Spinal cord (tissue), 10 donors: Measurements from ENCODE around the gene PAFAH2. TPM values are rescaled to one million over a fixed set of nuclear protein-coding genes. Genes with fewer than 3 reads are reported as not detected.

ENCODE experiments used
- DNase-seq, 6 donors: peaks; one replicate each; pipeline versions ENCODE4 v3.0.0 to v3.0.0-alpha.2; 2013 to 2015; ENCODE audit warnings: low spot score in 6 of 6, low read depth in 4 of 6
- H3K27ac ChIP-seq: one replicate; pipeline ENCODE4 v1.5.1; 2013; ENCODE audit warnings: low read depth, low read length, control low read depth
- H3K27me3 ChIP-seq: one replicate; pipeline ENCODE4 v1.6.1; 2013; ENCODE audit warnings: low read length; ENCODE audit not compliant: control insufficient read depth, insufficient read depth
- H3K36me3 ChIP-seq: one replicate; pipeline ENCODE4 v1.6.1; 2013; ENCODE audit warnings: low read length; ENCODE audit not compliant: control insufficient read depth, insufficient read depth
- H3K4me1 ChIP-seq: one replicate; pipeline ENCODE4 v1.6.1; 2013; ENCODE audit warnings: low read length; ENCODE audit not compliant: control insufficient read depth, insufficient read depth
- H3K4me3 ChIP-seq: one replicate; pipeline ENCODE4 v1.5.1; 2013; ENCODE audit warnings: low read depth, low read length, control low read depth
- H3K9me3 ChIP-seq: one replicate; pipeline ENCODE4 v1.6.1; 2013; ENCODE audit warnings: low read length; ENCODE audit not compliant: control insufficient read depth, insufficient read depth
- WGBS: methylation state at CpG from one replicate; pipeline ENCODE4 v1.1.5; 2013; ENCODE audit warnings: missing lambda C conversion rate; ENCODE audit not compliant: insufficient coverage; 5-methylcytosine and 5-hydroxymethylcytosine counted together
- polyA plus RNA-seq, 2 donors: library from polyadenylated mRNA; unstranded; fragments of 120-200 nt; gene quantifications; one replicate each; pipeline ENCODE4 v1.2.1, GENCODE V29; 2013; ENCODE audit not compliant: insufficient read length in 2 of 2
- total RNA-seq, 2 donors: library from RNA; depleted of rRNA in 1 of 2; stranded (reverse); fragments of 120-200 nt in 1 of 2; fragments of >200 nt in 1 of 2; gene quantifications; one replicate each; pipeline versions ENCODE4 v1.2.3 to v1.2.4, GENCODE V29; 2013 to 2014
- donor health status: healthy.

The PAFAH2 gene
- total and polyA plus RNA-seq, 4 donors: 6.6 to 11.1 (median 8.1) TPM

DNA sequence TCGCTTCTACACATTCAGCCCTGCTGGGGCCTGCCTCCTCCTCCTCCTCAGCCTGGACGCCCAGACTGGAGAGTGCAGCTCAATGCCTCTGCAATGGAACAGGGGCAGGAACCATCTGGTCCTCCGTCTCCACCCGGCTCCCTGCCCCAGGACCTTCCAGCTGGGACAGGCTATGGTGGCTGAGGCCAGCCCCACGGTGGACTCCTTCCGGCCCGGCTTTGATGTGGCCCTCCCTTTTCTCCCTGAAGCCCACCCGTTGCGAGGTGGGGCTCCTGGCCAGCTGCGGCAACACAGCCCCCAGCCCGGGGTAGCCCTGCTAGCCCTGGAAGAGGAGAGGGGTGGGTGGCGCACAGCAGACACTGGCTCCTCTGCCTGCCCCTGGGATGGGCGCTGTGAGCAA, 25.1 kb upstream of the PAFAH2 start:
- DNase-seq: no peak
- Histone ChIP-seq H3K4me1 (peaks cover 65% of the 10 kb centered on the region), H3K27ac (peak overlapping the region; percentile 91), H3K4me3 (peak overlapping the region; percentile 59), H3K27me3 (no peaks in the 10 kb centered on the region), H3K36me3 (peaks cover 6% of the 10 kb centered on the region), H3K9me3 (no peaks in the 10 kb centered on the region)
- WGBS: 75% methylated on average over 11 of the region's 13 CpGs

DNA sequence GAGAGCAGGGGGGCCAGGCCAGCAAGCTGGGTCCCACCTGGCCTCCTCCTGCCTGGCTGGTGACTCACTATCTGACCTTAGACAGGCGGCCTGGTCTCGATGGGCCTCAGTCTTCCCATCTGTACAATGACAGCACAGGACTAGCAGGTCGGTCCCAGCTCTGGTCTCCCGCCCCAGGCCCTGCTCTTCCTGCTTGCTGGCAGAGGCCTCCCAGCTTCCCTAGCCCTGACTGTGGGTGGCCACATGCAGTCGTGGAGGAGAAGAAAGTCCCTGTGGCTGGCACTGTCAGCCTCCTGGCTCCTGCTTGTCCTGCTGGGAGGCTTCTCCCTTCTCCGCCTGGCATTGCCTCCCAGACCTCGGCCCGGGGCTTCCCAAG, 24.5 kb upstream of the PAFAH2 start:
- Histone ChIP-seq H3K27ac (peak overlapping the region; percentile 91), H3K27me3 (no peaks in the 10 kb centered on the region), H3K36me3 (peaks cover 6% of the 10 kb centered on the region), H3K4me1 (peaks cover 62% of the 10 kb centered on the region), H3K4me3 (peak overlapping the region; percentile 59), H3K9me3 (no peaks in the 10 kb centered on the region)
- no peak for DNase-seq
- WGBS: 54% methylated on average over 8 of the region's 8 CpGs

DNA sequence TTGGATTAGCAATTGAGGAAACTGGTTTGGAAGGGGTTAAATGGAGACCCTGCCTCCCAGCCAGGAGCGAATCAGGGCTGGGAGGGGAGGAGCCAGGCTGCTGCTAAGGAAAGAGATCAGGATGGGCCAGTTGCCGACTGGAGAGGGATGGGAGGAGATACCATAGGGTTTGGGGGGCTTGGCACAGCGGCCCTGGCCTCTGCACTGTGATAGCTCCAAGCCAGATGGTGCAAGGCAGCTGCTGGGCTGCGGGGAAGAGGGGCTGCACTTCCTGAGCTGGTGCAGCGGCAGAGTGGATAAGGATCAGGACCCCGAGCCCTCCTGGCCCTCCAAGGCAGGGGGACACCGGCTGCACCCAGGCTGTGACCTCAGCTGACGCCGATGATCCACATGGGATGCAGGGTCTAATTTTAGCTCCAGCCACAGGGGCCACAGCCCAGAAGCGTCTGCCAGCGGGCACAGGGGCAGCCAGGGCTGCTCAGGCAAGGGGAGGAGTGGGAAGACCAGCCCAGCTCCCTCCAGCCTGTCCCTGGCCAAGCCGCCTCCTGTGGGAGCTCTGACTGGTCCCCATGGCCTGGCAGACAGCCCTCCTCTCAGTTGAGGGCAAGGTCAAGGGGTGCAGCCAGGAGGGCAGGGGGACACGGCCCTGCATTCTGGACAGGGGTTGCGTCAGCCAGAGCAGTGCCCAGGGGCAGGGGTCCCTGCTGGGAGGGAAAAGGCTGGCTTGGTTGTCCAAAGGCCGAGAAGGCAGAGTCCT, 24.0 kb upstream of the PAFAH2 start, which contains the start of gene EXTL1:
Gene EXTL1 (plus strand): TSS at position 129 of the 757 bp plus-strand sequence. CDS start 872 bp downstream, outside the sequence.
- H3K4me1 ChIP-seq: peaks cover 67% of the 10 kb centered on the region
- H3K27ac ChIP-seq: peak within 1 kb of the TSS; percentile 91

DNA sequence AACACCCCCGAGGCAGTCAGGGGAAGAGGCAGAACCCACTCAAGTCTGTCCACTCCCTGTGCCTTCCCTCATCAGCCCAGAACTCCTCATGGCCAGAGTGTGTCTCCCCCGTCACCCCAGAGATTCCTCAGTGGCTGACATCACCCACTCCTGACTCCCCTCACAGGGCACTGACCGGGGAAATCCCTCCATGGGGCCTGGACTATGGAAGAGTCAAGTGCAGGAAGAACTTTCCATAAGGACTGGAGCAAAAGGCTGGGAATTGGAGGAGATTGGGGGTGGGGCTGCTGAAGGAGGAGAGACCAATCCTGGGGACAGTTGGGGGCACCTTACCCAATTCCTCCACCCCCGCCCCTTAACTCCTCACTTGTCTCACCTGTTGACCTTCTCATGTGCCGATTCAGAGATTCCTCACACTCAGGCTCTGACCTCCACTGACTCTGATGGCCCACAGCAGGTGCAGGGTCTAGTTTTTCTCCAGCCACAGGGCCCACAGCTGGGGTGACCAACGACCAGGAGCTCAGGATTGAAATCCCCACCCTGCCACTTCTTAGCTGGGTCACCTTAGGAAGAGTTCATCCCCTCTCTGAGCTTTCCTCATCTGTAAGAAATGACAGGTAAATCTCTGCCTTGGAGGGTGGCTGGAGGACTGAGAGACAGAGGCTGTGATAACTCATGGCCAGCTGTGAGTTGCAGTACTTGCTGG, 23.2 kb upstream of the PAFAH2 start:
- peak overlapping the region; percentile 91 for H3K27ac ChIP-seq

More for the DNA sequence above, 24.0 kb upstream of the PAFAH2 start, which contains the start of gene EXTL1:
- peak; percentile 74 to 97 (median 80) for DNase-seq
- peak within 1 kb of the TSS; percentile 59 for H3K4me3 ChIP-seq
- H3K9me3 ChIP-seq: no peaks in the 10 kb centered on the region
- 10% methylated on average over 15 of the region's 15 CpGs for WGBS
- H3K36me3 ChIP-seq: peaks cover 5% of the 10 kb centered on the region
- no peaks in the 10 kb centered on the region for H3K27me3 ChIP-seq

DNA sequence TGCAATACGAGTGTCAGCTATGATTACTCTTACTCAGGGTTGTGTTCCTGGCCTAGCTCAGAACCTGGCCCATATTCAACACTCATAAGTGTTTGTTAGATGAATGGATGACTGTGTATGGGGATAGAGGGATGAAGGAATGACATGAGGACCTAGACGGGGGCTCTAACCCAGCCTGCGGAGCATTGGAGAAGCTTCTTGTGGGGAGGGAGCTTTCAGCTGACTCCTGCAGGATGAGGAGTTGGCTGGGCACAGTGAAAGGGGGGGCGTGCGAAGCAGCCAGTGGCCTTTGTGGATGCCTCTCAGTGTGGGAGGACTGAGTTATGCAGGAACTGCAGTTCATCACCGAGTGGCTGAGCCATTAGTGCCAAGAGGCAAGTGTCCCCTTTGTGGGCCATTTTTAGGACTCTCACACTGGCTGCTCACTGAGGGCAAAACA, 22.5 kb upstream of the PAFAH2 start:
- H3K36me3 ChIP-seq: peaks cover 2% of the 10 kb centered on the region
- H3K4me1 ChIP-seq: peaks cover 68% of the 10 kb centered on the region
- H3K27me3 ChIP-seq: no peaks in the 10 kb centered on the region
- DNase-seq: no peak
- 45% methylated on average over 5 of the region's 6 CpGs for WGBS
- H3K27ac ChIP-seq: no peak overlapping the region
- H3K9me3 ChIP-seq: no peaks in the 10 kb centered on the region
- H3K4me3 ChIP-seq: no peak overlapping the region

More for the DNA sequence above, 23.2 kb upstream of the PAFAH2 start:
- no peak for DNase-seq
- 83% methylated on average over 2 of the region's 6 CpGs for WGBS
- Histone ChIP-seq H3K27me3 (no peaks in the 10 kb centered on the region), H3K4me3 (peak overlapping the region; percentile 59), H3K9me3 (no peaks in the 10 kb centered on the region), H3K36me3 (peaks cover 2% of the 10 kb centered on the region), H3K4me1 (peaks cover 70% of the 10 kb centered on the region)

DNA sequence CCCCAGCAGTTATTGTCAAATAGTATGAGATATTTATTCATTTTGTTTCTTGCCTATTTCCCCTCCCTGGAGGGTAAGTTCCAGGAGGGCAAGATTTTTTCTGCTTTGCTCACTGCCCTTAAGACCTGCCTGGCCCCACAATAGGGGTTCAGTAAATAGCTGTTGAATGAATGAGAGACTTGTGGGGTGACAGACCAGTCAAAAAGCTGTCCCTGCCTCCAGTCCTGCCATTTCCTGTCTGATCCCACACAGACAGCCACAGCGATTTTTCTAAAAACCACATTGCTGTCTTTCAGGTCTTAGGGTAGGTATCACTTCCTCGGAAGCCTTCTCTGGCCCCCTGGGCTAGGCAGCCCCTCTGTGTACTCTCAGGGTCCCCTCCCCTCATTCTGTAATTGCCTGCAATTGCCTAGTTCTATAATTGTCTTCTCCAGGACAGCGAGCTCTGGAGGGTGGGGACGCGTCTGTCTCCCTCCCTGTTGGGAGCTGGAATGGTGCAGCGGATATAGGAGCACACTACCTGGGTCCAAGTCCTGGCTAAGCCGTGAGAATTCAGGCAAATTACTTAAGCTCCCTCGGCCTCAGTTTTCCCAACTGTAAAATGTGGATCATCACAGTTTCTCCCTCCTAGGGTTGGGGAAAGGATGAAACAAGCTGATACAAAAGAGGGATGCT, 21.9 kb upstream of the PAFAH2 start:
- Histone ChIP-seq H3K4me1 (peaks cover 62% of the 10 kb centered on the region), H3K9me3 (no peaks in the 10 kb centered on the region), H3K27me3 (no peaks in the 10 kb centered on the region), H3K36me3 (peaks cover 2% of the 10 kb centered on the region), H3K4me3 (no peak overlapping the region), H3K27ac (no peak overlapping the region)
- no peak for DNase-seq
- 50% methylated on average over 5 of the region's 8 CpGs for WGBS

DNA sequence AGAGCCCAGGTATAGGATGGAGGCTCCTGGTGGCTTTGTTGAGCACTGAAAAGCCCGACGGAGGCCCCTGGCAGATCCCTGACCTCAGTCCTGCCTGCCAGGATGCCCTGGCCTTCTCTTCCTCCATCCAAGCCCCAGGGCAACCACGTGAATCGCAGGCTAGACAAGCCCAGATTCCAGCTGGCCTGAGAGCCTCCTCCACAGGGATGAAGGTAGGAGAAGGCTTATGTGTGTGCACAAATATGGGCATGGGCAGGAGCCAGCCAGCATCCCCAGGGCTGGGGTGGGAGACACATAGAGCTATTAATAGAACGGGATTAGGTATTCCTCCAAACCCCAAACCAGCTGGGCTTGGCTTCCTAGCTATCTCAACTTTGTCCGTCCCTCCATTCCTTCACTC, 19.7 kb upstream of the PAFAH2 start:
- Histone ChIP-seq H3K36me3 (peaks cover 2% of the 10 kb centered on the region), H3K9me3 (no peaks in the 10 kb centered on the region), H3K4me3 (no peak overlapping the region), H3K4me1 (peaks cover 44% of the 10 kb centered on the region), H3K27ac (no peak overlapping the region), H3K27me3 (no peaks in the 10 kb centered on the region)
- DNase-seq: no peak
- WGBS: 75% methylated on average over 2 of the region's 6 CpGs

DNA sequence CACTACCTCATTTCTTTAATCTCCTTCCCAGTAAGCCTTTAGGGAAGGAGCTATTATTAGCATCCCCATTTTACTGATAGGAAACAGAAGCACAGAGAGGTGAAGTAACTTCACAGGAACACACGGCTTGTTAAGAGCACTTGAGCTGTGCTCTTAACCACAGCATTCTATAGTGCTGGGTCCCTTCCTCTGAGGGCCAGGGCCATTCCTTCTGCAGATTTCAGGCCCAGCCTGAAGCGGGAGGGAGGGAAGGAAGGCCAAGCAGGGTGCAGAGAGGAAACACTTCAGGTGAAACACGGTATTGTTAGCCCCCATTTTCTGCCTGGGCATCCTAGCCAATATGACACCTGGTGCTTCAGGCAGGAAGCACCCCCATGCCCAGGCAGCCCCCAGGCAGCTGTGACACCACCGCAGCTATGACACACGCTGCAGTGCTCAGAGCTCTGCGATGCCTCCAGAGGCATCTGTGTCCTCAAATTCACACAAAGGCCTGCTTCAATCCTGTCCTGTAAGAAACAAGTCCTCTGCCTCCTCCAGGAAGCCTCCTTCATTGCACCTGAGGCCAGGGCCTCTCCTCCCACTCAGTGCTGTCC, 19.2 kb upstream of the PAFAH2 start:
- Histone ChIP-seq H3K27me3 (no peaks in the 10 kb centered on the region), H3K27ac (no peak overlapping the region), H3K4me3 (no peak overlapping the region), H3K4me1 (peaks cover 38% of the 10 kb centered on the region), H3K9me3 (no peaks in the 10 kb centered on the region), H3K36me3 (no peaks in the 10 kb centered on the region)
- DNase-seq: no peak
- WGBS: 67% methylated on average over 6 of the region's 6 CpGs

DNA sequence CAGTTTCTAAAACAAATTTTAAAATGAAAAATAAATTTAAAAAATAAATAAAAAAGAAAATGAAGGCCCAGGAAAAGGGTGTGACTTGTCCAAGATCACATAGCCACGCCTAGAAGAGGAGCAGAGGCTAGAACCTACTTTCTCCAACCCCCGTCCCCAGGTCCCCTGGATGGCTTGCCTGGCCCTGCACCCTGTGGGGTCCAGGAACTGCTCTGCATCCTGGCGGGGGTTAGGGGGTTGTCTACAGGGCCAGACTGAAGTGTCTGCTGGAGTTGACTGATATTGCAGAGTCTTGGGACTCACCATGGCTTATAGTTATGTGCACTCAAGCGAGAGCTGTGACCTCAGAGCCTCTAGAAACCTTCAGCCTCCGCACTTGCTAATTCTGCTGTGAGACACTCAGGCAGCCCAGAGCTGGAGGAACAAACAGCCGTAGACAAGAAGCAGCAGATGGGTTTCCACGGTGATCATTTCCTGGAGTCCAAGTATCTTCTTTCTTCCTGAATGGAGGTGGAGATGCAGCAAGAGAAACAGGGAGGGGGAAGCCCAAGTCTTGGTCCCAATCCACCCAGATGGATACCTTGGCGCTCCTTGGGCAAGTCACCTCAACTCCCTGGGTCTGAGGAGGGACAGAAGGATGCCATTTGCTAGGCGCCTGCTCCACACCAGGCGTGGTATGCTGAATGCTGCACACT, 18.5 kb upstream of the PAFAH2 start:
- Histone ChIP-seq H3K27ac (no peak overlapping the region), H3K27me3 (no peaks in the 10 kb centered on the region), H3K9me3 (no peaks in the 10 kb centered on the region), H3K4me3 (no peak overlapping the region), H3K4me1 (peaks cover 32% of the 10 kb centered on the region), H3K36me3 (no peaks in the 10 kb centered on the region)
- peak in 2 of 6 donors; percentile 65 to 81 for DNase-seq
- WGBS: 33% methylated on average over 5 of the region's 10 CpGs
